Measurements from ENCODE around the gene THOC7. TPM values are rescaled to one million over a fixed set of nuclear protein-coding genes. Genes with fewer than 3 reads are reported as not detected.

The THOC7 gene
- total RNA-seq, 1 donor from 2014 or later: 61.6 TPM

DNA sequence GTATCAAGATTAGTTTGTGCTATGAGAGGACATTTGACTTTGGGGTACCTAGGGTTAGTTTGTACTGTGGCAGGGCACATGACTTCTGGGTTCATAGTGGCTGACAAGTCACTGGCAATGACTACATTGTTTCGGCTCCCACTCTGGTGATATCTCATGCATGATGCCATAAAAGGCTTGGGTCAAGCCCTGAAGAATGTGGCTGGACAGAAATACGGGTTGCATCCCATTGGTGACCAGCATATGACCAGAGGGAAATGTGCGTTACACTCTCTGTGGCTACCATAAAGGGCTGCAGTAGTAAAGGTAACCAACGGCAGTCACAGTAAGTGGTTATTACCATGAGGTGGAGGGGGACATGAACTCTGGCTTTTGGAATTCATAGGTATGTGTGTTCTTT is 18.4 kb downstream of the THOC7 start:
- TF ChIP-seq, protein P1, sequence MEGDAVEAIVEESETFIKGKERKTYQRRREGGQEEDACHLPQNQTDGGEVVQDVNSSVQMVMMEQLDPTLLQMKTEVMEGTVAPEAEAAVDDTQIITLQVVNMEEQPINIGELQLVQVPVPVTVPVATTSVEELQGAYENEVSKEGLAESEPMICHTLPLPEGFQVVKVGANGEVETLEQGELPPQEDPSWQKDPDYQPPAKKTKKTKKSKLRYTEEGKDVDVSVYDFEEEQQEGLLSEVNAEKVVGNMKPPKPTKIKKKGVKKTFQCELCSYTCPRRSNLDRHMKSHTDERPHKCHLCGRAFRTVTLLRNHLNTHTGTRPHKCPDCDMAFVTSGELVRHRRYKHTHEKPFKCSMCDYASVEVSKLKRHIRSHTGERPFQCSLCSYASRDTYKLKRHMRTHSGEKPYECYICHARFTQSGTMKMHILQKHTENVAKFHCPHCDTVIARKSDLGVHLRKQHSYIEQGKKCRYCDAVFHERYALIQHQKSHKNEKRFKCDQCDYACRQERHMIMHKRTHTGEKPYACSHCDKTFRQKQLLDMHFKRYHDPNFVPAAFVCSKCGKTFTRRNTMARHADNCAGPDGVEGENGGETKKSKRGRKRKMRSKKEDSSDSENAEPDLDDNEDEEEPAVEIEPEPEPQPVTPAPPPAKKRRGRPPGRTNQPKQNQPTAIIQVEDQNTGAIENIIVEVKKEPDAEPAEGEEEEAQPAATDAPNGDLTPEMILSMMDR (IDR thresholded peaks at IDR 0.05; ENCODE audit: insufficient read depth, low read depth, low read length): no peak
- no peak for TF ChIP-seq EZH2 (IDR thresholded peaks at IDR 0.05; ENCODE audit: insufficient read depth, low read length)
- Histone ChIP-seq H3K9me3 (ENCODE audit: insufficient read depth, low read depth, low read length) (no peaks in the 10 kb centered on the region), H3K36me3 (ENCODE audit: insufficient read depth, low read length) (no peaks in the 10 kb centered on the region), H3K4me3 (ENCODE audit: insufficient read depth, low read depth, low read length) (no peak overlapping the region), H3K27ac (ENCODE audit: low read depth, low read length) (no peak overlapping the region), H3K9ac (ENCODE audit: low read length) (no peak overlapping the region), H3K4me2 (ENCODE audit: low read length) (no peak overlapping the region), H4K20me1 (ENCODE audit: insufficient read depth, low read length) (peaks cover 17% of the 10 kb centered on the region), H3K27me3 (ENCODE audit: insufficient read depth, low read length) (no peaks in the 10 kb centered on the region), H3K4me1 (ENCODE audit: insufficient read depth, low read length) (no peaks in the 10 kb centered on the region), H3K79me2 (ENCODE audit: insufficient read depth, low read length) (peaks cover 31% of the 10 kb centered on the region), H2AFZ (ENCODE audit: low read depth, low read length) (no peak overlapping the region)
- H3K27ac Mint-ChIP-seq (ENCODE audit: unreplicated experiment): no peak overlapping the region
- DNase-seq (ENCODE audit: low read depth): no peak
- peaks cover 7% of the 10 kb centered on the region for H3K4me1 Mint-ChIP-seq (ENCODE audit: low read depth, unreplicated experiment)
- H3K36me3 Mint-ChIP-seq (ENCODE audit: low read depth, unreplicated experiment): no peaks in the 10 kb centered on the region
- H3K27me3 Mint-ChIP-seq (ENCODE audit: low read depth, unreplicated experiment): no peaks in the 10 kb centered on the region
- no peak for FAIRE-seq
- H3K9me3 Mint-ChIP-seq (ENCODE audit: unreplicated experiment): no peaks in the 10 kb centered on the region
- H3K4me3 Mint-ChIP-seq (ENCODE audit: unreplicated experiment): no peak overlapping the region

DNA sequence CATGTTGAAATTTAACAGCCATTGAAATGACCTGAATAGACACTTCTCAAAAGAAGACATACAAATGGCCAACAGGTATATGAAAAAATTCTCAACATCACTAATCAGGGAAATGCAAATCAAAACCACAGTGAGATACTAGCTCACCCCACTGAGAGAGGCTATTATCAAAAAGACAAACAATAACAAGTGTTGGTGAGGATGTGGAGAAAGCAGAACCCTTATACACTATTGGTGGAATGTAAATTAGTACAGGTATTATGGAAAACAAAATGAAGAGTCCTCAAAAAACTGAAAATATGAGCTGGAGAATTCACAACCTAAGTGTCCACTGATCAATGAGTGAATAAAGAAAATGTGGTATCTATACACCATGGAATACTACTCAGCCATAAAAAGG is 21.5 kb downstream of the THOC7 start:
- no peak overlapping the region for H2AFZ ChIP-seq (ENCODE audit: low read depth, low read length)
- H3K4me3 ChIP-seq (ENCODE audit: insufficient read depth, low read depth, low read length): no peak overlapping the region
- H3K36me3 ChIP-seq (ENCODE audit: insufficient read depth, low read length): no peaks in the 10 kb centered on the region
- H3K4me2 ChIP-seq (ENCODE audit: low read length): no peak overlapping the region
- DNase-seq (ENCODE audit: low read depth): no peak
- no peak overlapping the region for H3K9ac ChIP-seq (ENCODE audit: low read length)
- H3K27ac ChIP-seq (ENCODE audit: low read depth, low read length): no peak overlapping the region
- no peak for TF ChIP-seq EZH2 (IDR thresholded peaks at IDR 0.05; ENCODE audit: insufficient read depth, low read length)
- TF ChIP-seq, protein P1 (IDR thresholded peaks at IDR 0.05; ENCODE audit: insufficient read depth, low read depth, low read length): no peak
- H3K36me3 Mint-ChIP-seq (ENCODE audit: low read depth, unreplicated experiment): no peaks in the 10 kb centered on the region
- H3K4me1 Mint-ChIP-seq (ENCODE audit: low read depth, unreplicated experiment): peaks cover 5% of the 10 kb centered on the region
- H4K20me1 ChIP-seq (ENCODE audit: insufficient read depth, low read length): peaks cover 10% of the 10 kb centered on the region
- no peaks in the 10 kb centered on the region for H3K9me3 ChIP-seq (ENCODE audit: insufficient read depth, low read depth, low read length)
- no peak for FAIRE-seq
- peaks cover 36% of the 10 kb centered on the region for H3K79me2 ChIP-seq (ENCODE audit: insufficient read depth, low read length)
- no peaks in the 10 kb centered on the region for H3K9me3 Mint-ChIP-seq (ENCODE audit: unreplicated experiment)
- H3K27me3 ChIP-seq (ENCODE audit: insufficient read depth, low read length): no peaks in the 10 kb centered on the region
- no peak overlapping the region for H3K27ac Mint-ChIP-seq (ENCODE audit: unreplicated experiment)
- no peak overlapping the region for H3K4me3 Mint-ChIP-seq (ENCODE audit: unreplicated experiment)
- H3K4me1 ChIP-seq (ENCODE audit: insufficient read depth, low read length): no peaks in the 10 kb centered on the region
- H3K27me3 Mint-ChIP-seq (ENCODE audit: low read depth, unreplicated experiment): no peaks in the 10 kb centered on the region

DNA sequence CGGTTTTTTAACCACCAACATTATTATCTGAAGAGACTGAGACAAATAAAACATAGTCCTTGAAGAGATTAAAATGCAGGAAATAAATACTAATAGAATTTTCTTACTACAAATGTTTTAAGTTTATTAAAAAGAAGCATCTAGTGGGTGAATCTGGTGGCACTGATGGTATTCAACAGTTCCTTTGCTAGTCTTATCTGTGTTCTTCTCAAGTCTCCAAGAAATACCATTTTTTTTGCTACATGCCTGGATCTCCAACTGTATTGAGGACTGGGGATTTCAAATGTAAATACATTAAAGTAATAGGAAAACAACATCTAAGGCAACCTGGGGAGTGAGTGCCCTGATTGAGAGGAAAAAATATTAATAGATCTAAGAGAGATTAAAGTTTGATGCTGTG is 21.9 kb downstream of the THOC7 start:
- no peak overlapping the region for H3K27ac Mint-ChIP-seq (ENCODE audit: unreplicated experiment)

More for the DNA sequence above, 21.9 kb downstream of the THOC7 start:
- no peak for TF ChIP-seq EZH2 (IDR thresholded peaks at IDR 0.05; ENCODE audit: insufficient read depth, low read length)
- TF ChIP-seq, protein P1 (IDR thresholded peaks at IDR 0.05; ENCODE audit: insufficient read depth, low read depth, low read length): no peak
- no peaks in the 10 kb centered on the region for H3K27me3 ChIP-seq (ENCODE audit: insufficient read depth, low read length)
- no peaks in the 10 kb centered on the region for H3K9me3 Mint-ChIP-seq (ENCODE audit: unreplicated experiment)
- H3K4me3 Mint-ChIP-seq (ENCODE audit: unreplicated experiment): no peak overlapping the region
- H3K9me3 ChIP-seq (ENCODE audit: insufficient read depth, low read depth, low read length): no peaks in the 10 kb centered on the region
- H3K4me1 Mint-ChIP-seq (ENCODE audit: low read depth, unreplicated experiment): peaks cover 5% of the 10 kb centered on the region
- H3K27me3 Mint-ChIP-seq (ENCODE audit: low read depth, unreplicated experiment): no peaks in the 10 kb centered on the region
- H3K9ac ChIP-seq (ENCODE audit: low read length): no peak overlapping the region
- H3K36me3 Mint-ChIP-seq (ENCODE audit: low read depth, unreplicated experiment): no peaks in the 10 kb centered on the region
- H3K4me2 ChIP-seq (ENCODE audit: low read length): no peak overlapping the region
- H3K4me3 ChIP-seq (ENCODE audit: insufficient read depth, low read depth, low read length): no peak overlapping the region
- no peak overlapping the region for H3K27ac ChIP-seq (ENCODE audit: low read depth, low read length)
- no peak for DNase-seq (ENCODE audit: low read depth)
- H4K20me1 ChIP-seq (ENCODE audit: insufficient read depth, low read length): peaks cover 6% of the 10 kb centered on the region
- no peak overlapping the region for H2AFZ ChIP-seq (ENCODE audit: low read depth, low read length)
- FAIRE-seq: no peak
- H3K79me2 ChIP-seq (ENCODE audit: insufficient read depth, low read length): peaks cover 35% of the 10 kb centered on the region
- no peaks in the 10 kb centered on the region for H3K36me3 ChIP-seq (ENCODE audit: insufficient read depth, low read length)
- H3K4me1 ChIP-seq (ENCODE audit: insufficient read depth, low read length): no peaks in the 10 kb centered on the region

Measured in astrocyte (in vitro differentiated cells and primary cell).